ENCODE results near the gene KNSTRN. TPM values are rescaled to one million over a fixed set of nuclear protein-coding genes. Genes with fewer than 3 reads are reported as not detected.

KNSTRN gene
- total and polyA plus RNA-seq, 2 donors (not counting 3 experiments of a cell fraction or from before 2014, with no cell fraction given), result 24.4 to 61.4 TPM

GRCh38 chr15:40388941-40389823, 6.7 kb downstream of the KNSTRN start:
- POLR2A ChIA-PET, result no interaction called here
- Histone ChIP-seq H3K9me1 (replicated peaks; ENCODE audit: control insufficient read depth, extremely low read depth, insufficient read depth, low read length) (no peaks in the 10 kb centered on the region), H3K4me2 (ENCODE audit: insufficient read depth, low read length) (no peak overlapping the region), H2AFZ (ENCODE audit: low read depth, low read length) (no peak overlapping the region), H4K20me1 (replicated peaks; ENCODE audit: control insufficient read depth, extremely low read depth, insufficient read depth, low read length) (no peaks in the 10 kb centered on the region), H3K36me3 (ENCODE audit: control insufficient read depth in 2 of 2, extremely low read depth in 1 of 2, insufficient read depth in 2 of 2, low read length in 2 of 2) (peaks cover 21 to 33% of the 10 kb centered on the region in 2 experiments), H3K9ac (replicated peaks; ENCODE audit: extremely low read depth, insufficient read depth, low read length) (no peak overlapping the region), H3K79me2 (ENCODE audit: control insufficient read depth, insufficient read depth, low read length) (peaks cover 15% of the 10 kb centered on the region), H3K27ac (ENCODE audit: insufficient read depth, low read depth, low read length) (no peak overlapping the region), H3K9me3 (replicated peaks; ENCODE audit: control insufficient read depth, insufficient read depth, low read length) (no peaks in the 10 kb centered on the region), H3K27me3 (ENCODE audit: control insufficient read depth in 2 of 2, insufficient read depth in 2 of 2, low read length in 2 of 2) (no peaks in the 10 kb centered on the region), H3K4me3 (replicated peaks in 1 of 3; ENCODE audit: insufficient read depth in 1 of 3, low read depth in 1 of 3, low read length in 3 of 3) (no peak overlapping the region), H3K4me1 (ENCODE audit: control insufficient read depth, extremely low read depth, insufficient read depth, low read length) (peaks cover 6% of the 10 kb centered on the region)
- TF ChIP-seq MAX (IDR thresholded peaks at IDR 0.05; ENCODE audit: insufficient read depth, insufficient read length) (no peak), EZH2 (IDR thresholded peaks at IDR 0.05; ENCODE audit: borderline replicate concordance, low read depth, low read length, severe bottlenecking) (no peak), POLR2AphosphoS5 (IDR thresholded peaks at IDR 0.05; ENCODE audit: insufficient read depth, low read depth, low read length) (no peak), CTCF (IDR thresholded peaks at IDR 0.05; ENCODE audit: extremely low read depth in 1 of 2, insufficient read depth in 1 of 2, low read depth in 1 of 2, low read length in 2 of 2) (no peak), POLR2A (IDR thresholded peaks at IDR 0.05; ENCODE audit: low read depth, low read length) (no peak), MYC (IDR thresholded peaks at IDR 0.05; ENCODE audit: low read depth, low read length) (no peak), FOS (IDR thresholded peaks at IDR 0.05; ENCODE audit: borderline replicate concordance, insufficient read depth, low read length) (no peak), JUN (IDR thresholded peaks at IDR 0.05; ENCODE audit: borderline replicate concordance, insufficient read depth, insufficient read length, low read depth) (no peak), GATA2 (IDR thresholded peaks at IDR 0.05; ENCODE audit: insufficient read depth, insufficient read length, low read depth, low read length) (no peak)
- DNase-seq (ENCODE audit: low read depth, low spot score), result no peak
- intact Hi-C loops (cut with micrococcal nuclease) (no loop called here), dilution Hi-C loops (cut with MboI; ENCODE audit: extremely low pct_ligation_motif_present, low sequenced_read_pairs) (no loop called here)
- FAIRE-seq, result no peak
- CTCF ChIA-PET, result interaction anchor here (0.7 to 1.0 kb wide), 3 partner anchors 21 to 110 kb away, joined by 3 to 4 read pairs (median 3); no protein-coding TSS in a partner anchor
- no TSS peak for BruUV-seq (replicated peaks)
